ENCODE measurements around the gene POU2F1.
A peak's percentile ranks its signal among the peaks of the same experiment; 100 is the strongest.

Gene POU2F1

GRCh38 chr1:167373986-167374385 is 153.3 kb downstream of the POU2F1 start:
- no peak for DNase-seq

- no peak for DNase-seq
These were observed 155.3 kb downstream of the POU2F1 start for GRCh38 chr1:167375949-167376348.

GRCh38 chr1:167387251-167387910 is 166.7 kb downstream of the POU2F1 start:
- DNase-seq, result no peak

DNA sequence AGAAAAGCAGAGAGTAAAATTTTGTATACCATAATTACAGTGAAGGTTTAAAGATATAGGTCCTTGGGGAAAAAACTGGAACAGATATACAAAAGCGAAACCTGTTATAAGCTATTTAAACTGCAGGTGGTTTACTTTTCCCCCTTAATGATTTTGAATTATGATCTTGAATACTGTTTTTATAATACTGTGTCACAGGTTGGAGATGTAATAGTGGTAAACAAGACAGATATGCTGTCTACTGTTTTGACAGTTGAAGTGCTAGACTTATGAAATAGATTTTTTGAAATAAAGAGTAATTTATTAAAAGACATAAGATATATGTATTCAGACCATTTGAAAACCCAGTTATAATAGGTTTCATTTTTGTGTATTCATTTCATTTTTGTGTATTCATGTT is 168.3 kb downstream of the POU2F1 start:
- no peak for DNase-seq

- no peak for DNase-seq
These were observed 171.6 kb downstream of the POU2F1 start for GRCh38 chr1:167392200-167392696.

- no peak for DNase-seq
These were observed 179.8 kb downstream of the POU2F1 start for GRCh38 chr1:167400359-167400953.

DNA sequence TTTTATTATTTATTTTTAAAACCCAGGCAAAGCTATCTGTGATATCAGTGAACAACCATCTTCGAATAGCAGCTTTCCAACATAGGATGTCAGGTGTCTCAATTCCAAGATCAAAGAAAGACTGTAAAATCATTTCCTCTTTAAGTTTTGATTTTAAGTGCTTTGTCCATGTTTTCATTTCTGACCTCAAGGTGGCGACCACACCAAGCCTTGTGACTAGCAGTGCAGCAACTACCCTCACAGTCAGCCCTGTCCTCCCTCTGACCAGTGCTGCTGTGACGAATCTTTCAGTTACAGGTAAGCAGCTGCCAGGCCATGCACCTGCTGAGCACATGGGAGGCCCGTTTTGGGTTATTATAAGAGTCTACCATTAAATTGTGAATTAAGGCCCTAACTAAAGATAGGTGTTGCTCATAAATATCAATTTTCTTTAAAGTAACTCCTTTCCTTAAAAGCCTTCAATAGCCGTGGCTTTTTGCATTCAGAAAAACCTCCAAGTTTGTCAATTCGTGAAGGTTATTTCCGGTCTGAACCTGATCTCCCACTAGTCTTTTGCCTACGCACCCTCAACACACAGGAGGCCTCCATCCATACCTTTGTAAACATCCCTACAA is 180.7 kb downstream of the POU2F1 start:
- peak; percentile 63 to 70 for DNase-seq

DNA sequence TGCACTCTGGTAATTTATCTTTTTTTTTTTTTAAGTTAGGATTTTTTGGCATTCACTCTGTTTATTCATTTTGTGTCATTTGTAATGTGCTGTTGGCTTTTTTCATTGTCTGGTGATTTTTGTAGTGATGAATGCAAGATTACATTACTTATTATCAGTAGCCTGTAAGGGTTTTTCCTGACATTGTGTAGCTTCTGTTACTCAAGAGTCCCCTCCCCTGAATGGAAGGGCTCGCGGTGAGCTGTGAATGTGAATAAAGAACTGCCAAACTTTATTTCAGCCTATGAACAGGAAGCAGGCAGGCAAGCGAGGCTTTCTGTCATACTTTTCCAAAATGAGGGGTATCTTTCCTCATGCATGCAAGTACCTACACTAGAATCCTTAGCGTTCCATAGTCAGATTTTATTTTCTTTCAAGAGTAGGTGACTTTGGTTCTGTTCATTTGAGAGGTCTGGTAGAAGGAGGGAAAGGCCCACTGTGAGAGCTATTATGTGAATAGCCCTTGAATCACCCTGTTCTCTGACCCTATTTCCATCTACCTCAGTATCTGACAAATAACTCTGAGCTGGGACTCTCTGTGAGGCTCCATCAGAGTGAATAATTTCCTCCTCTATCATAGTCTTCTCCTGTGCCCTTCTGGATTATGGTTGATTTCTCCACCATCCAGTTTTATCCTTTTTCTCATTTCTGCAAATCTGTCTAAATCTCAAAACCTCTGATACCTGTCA is 183.6 kb downstream of the POU2F1 start:
- DNase-seq, result no peak

DNA sequence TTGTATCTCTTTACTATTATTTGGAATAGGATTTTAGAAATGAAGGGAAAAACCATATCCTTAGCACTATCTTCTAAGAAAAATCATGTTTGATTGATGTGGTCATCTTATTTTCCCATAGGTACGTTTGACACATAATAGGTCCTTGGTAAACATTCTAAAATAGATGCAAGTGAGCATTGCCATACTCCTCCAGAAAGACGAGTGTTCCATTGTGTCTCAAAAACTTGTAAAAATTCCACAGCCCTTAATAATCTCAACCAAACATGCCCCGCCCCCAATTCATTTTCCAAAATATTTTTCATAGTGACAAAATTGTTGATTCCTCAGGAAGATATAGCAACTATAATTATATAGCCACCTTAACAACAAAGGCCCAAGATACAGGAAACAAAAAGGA is 184.2 kb downstream of the POU2F1 start:
- DNase-seq, result no peak

DNA sequence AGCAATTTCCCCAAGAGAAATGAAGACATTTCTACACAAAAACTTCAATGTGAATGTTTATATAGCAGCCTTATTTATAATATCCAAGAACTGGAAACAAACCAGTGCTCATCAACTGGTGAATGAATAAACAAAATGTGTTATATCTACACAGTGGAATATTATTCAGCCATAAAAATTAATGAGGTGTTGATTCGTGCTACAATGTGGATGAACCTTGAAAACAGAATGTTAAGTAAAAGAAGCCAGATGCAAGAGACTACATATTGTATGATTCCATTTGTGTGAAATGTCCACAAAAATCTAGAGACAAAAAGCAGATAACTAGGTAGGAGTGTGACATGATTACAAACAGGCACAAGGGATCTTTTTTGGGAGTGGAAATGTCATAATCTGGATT is 187.7 kb downstream of the POU2F1 start:
- no peak for DNase-seq

- no peak for DNase-seq
These were observed 188.5 kb downstream of the POU2F1 start for GRCh38 chr1:167409183-167409582.

DNA sequence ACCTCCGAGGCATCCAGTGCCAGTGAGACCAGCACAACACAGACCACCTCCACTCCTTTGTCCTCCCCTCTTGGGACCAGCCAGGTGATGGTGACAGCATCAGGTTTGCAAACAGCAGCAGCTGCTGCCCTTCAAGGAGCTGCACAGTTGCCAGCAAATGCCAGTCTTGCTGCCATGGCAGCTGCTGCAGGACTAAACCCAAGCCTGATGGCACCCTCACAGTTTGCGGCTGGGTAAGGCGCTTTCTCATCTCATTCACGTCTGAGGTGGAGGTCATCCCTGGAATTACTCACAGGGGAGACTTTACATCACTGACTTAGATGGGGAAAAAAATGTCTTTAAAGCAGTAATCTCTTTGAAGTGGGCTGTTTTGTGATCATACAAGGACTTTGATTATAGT is 191.4 kb downstream of the POU2F1 start:
- DNase-seq, result no peak

- no peak for DNase-seq
These were observed 192.2 kb downstream of the POU2F1 start for GRCh38 chr1:167412920-167413319.

GRCh38 chr1:167413328-167413727 is 192.6 kb downstream of the POU2F1 start:
- DNase-seq, result no peak

GRCh38 chr1:167416506-167416905 is 195.8 kb downstream of the POU2F1 start:
- no peak for DNase-seq

GRCh38 chr1:167418391-167418790 is 197.7 kb downstream of the POU2F1 start:
- no peak for DNase-seq

DNA sequence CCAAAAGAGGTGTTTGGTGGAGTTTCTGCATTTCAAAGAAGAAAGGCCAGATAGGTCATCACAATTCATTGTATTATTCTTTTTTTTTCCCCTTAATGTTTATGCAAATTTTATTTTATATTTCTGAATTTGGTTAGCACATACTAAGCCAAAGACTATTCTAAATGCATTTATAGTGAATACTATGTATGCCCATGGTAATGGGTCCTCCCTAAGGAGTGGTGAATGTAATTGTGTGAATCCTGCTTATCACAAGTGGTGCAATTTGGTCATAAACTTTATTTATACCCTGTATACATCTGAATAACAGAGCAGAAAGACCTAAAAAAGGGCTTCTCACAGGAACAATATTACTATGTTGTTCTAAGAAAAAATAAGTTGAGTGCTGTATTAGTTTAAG is 198.6 kb downstream of the POU2F1 start:
- DNase-seq, result no peak

- no peak for DNase-seq
These were observed 199.8 kb downstream of the POU2F1 start for GRCh38 chr1:167420510-167420909.

DNA sequence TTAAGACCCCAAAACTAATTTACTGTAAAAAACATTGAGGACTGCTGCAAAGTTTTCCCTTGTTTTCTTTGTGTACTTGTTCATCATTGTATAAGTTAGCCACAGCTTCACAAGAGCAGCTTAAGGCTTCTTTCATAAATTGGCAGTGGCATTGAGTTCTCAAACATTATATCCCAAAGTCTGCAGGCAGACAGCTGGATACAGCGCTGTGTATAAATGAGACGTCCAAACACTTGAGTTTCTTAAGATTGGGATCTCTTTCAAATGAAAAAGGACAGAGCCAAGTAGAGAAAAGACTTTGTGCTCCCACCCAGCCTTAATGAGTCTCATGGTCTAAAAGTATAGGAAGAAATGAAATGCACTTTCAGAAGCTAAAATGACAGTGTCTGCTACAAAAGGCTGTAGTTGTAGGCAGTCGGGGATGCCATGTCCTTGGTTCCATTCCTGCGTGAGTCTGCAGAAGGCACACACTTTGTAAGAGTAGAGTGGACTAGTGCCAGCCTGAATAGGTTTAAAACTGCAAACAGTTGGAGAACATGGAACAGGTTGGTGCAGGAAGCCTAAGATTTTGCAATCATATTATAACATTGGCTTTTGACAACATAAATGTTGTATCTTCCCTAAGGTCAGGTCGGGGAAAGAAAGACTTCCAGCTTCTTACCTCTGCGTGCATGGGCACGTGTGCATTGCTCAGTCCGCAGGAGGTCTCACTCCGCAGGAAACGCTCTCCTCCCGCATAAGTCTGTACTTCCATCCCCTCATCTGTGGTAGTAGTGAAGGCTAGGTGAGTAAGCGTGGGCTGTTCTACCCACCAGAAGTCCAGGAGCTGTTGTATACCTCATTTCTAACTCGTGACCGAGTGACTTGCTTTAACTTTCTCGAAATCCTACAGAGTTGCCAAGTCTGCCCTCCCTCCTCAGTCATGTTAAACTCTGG is 203.3 kb downstream of the POU2F1 start:
- no peak for DNase-seq

DNA sequence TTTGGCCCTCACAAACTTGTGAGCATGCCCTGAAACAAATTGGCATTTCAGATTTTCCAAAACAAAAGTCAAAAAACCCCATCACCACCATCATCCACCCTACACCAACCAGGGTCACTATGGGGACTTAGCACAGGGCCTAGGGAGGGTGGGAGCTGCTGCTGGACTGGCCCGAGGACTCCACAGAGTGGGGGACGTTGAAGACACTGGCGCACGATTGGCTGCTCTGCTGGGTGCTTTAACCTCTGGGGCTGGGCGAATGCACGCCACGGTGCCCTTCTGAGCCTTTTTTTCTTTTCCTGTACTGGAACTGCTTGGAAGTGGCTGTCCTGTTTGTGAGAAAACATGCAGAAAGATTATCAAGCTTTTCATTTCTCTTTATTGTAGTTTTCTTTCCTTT is 204.8 kb downstream of the POU2F1 start:
- DNase-seq, result no peak

DNA sequence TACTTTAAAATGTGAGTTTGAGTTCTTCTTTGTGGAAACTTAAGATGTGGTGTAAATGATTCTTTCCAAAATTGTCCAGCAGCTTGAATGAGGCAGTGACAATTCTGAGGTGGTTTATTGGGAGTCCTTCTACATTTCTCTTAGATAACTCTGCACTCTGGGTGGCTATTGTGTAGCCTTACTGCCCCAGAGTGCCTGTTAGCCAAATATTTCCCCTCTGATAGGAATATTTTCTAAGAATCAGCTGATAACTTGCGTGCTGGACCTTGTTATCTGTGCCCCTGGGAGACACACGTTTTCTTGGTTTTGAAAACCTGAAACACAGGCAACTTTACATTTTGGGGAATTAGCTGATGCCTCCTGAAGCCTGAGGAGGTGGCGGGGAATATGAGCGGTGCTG is 206.0 kb downstream of the POU2F1 start:
- DNase-seq, result no peak

GRCh38 chr1:167427848-167428247 is 207.2 kb downstream of the POU2F1 start:
- no peak for DNase-seq

GRCh38 chr1:167428395-167428794 is 207.7 kb downstream of the POU2F1 start:
- peak; percentile 36 to 40 for DNase-seq

Measured in CD4-positive, alpha-beta T cell treated with Interleukin-4 for 1 hour (primary cell).